ENCODE data around the gene ACACB.

DNA sequence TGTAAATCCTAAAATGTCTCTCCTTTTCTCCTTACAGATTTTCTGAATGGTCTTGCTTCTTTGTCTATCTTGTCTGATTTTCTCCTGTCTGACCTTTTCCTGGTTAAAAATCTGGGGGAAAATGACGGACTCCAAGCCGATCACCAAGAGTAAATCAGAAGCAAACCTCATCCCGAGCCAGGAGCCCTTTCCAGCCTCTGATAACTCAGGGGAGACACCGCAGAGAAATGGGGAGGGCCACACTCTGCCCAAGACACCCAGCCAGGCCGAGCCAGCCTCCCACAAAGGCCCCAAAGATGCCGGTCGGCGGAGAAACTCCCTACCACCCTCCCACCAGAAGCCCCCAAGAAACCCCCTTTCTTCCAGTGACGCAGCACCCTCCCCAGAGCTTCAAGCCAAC is 23.0 kb downstream of the ACACB start:
- TF ChIP-seq, protein P1, sequence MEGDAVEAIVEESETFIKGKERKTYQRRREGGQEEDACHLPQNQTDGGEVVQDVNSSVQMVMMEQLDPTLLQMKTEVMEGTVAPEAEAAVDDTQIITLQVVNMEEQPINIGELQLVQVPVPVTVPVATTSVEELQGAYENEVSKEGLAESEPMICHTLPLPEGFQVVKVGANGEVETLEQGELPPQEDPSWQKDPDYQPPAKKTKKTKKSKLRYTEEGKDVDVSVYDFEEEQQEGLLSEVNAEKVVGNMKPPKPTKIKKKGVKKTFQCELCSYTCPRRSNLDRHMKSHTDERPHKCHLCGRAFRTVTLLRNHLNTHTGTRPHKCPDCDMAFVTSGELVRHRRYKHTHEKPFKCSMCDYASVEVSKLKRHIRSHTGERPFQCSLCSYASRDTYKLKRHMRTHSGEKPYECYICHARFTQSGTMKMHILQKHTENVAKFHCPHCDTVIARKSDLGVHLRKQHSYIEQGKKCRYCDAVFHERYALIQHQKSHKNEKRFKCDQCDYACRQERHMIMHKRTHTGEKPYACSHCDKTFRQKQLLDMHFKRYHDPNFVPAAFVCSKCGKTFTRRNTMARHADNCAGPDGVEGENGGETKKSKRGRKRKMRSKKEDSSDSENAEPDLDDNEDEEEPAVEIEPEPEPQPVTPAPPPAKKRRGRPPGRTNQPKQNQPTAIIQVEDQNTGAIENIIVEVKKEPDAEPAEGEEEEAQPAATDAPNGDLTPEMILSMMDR (IDR thresholded peaks at IDR 0.05; ENCODE audit: extremely low read depth in 1 of 2, insufficient read depth in 1 of 2, low read depth in 1 of 2, low read length in 2 of 2), result no peak
- TF ChIP-seq POLR2A (IDR thresholded peaks at IDR 0.05; ENCODE audit: low read depth, low read length), result no peak

All from endothelial cell of umbilical vein (primary cell).